Measurements from ENCODE around the gene ALCAM. TPM values are rescaled to one million over a fixed set of nuclear protein-coding genes. Genes with fewer than 3 reads are reported as not detected.

The ALCAM gene
- total RNA-seq, 1 donor from 2014 or later, result 54.4 TPM

DNA sequence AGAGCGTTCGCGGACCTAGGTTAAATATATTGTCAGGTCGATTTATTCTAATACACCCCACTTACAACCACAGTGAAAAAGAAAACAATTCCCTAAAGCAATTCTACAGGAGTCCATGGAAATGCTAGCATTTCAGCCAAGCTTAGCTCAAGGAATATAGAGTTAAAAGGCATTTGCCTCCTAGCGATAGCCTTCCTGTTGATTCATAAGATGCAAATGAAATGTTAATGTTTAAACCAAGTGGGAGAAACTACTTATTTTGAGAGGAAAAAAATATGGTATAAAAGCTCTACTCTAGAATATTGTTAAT lies 1.7 kb upstream of the ALCAM start:
- H3K4me1 ChIP-seq, result peaks cover 6% of the 10 kb centered on the region
- H3K4me1 Mint-ChIP-seq, result peaks cover 25% of the 10 kb centered on the region
- H3K27ac ChIP-seq, result no peak overlapping the region
- no peaks in the 10 kb centered on the region for H3K36me3 Mint-ChIP-seq
- peak overlapping the region; percentile 97 for H2AFZ ChIP-seq (replicated peaks)
- H3K4me2 ChIP-seq, result peak overlapping the region; percentile 90
- peak overlapping the region; percentile 92 for H3K4me3 Mint-ChIP-seq
- H4K20me1 ChIP-seq (ENCODE audit: low read depth), result no peaks in the 10 kb centered on the region
- H3K27me3 Mint-ChIP-seq (ENCODE audit: insufficient read depth, low read depth), result peaks cover 5% of the 10 kb centered on the region
- H3F3A ChIP-seq (ENCODE audit: low read depth), result peaks cover 33% of the 10 kb centered on the region
- H3K9me3 Mint-ChIP-seq, result no peaks in the 10 kb centered on the region
- H3K27ac Mint-ChIP-seq, result no peak overlapping the region
- H3K4me3 ChIP-seq, result peak overlapping the region; percentile 69
- no peaks in the 10 kb centered on the region for H3K27me3 ChIP-seq
- no peaks in the 10 kb centered on the region for H3K9me3 ChIP-seq (ENCODE audit: low read depth)
- H3K36me3 ChIP-seq, result no peaks in the 10 kb centered on the region
- DNase-seq (ENCODE audit: low spot score), result no peak
- TF ChIP-seq, protein P1, sequence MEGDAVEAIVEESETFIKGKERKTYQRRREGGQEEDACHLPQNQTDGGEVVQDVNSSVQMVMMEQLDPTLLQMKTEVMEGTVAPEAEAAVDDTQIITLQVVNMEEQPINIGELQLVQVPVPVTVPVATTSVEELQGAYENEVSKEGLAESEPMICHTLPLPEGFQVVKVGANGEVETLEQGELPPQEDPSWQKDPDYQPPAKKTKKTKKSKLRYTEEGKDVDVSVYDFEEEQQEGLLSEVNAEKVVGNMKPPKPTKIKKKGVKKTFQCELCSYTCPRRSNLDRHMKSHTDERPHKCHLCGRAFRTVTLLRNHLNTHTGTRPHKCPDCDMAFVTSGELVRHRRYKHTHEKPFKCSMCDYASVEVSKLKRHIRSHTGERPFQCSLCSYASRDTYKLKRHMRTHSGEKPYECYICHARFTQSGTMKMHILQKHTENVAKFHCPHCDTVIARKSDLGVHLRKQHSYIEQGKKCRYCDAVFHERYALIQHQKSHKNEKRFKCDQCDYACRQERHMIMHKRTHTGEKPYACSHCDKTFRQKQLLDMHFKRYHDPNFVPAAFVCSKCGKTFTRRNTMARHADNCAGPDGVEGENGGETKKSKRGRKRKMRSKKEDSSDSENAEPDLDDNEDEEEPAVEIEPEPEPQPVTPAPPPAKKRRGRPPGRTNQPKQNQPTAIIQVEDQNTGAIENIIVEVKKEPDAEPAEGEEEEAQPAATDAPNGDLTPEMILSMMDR (IDR thresholded peaks at IDR 0.05), result no peak
- no peak for TF ChIP-seq EZH2phosphoT487 (IDR thresholded peaks at IDR 0.05)
- no peak for TF ChIP-seq EZH2 (IDR thresholded peaks at IDR 0.05)
- H3K79me2 ChIP-seq (ENCODE audit: low read depth), result peaks cover 16% of the 10 kb centered on the region
- no peak overlapping the region for H3K9ac ChIP-seq

DNA sequence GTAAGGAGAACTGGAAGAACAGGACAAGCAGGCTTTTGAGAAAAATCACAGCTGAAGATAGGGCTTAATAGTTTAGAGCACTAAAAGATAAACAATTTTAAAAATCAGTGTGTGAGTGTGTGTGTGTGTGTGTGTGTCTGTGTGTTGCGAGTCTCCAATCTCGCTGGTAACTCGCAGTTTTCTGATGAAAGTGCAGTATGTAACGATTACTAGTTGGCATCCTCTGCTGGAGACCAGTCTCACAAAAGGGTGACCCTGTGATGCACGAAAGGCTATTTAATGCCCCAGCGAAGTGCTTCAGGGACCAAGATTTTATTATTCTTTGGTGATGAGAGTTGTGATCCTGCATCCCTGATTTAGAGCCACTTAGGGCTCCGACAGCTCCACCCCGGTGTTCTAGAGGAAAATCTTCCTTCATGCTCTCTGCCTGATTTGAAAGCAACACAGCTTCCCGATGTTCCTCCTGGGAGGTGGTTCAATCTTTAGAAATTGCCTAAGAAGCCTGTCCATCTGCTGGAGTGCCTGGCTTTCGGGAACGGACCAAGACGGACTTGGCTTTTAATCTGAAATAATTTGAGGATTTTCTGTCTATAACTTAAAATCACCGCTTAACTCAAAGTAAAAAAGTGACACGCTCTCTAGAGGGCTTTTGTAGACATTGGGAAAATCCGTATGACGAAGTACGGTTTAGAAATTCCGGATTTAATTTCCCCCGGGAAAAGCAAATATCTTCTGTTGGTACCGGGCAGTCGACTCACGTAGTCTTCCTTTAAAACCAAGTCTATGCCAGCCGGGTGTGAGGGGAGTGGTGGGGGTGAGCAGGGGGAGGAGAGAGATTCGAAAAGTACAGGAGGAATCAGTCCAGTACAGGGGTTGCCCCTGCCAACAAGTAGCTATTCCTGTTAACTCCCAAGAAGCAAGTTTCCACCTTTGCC lies 1.1 kb upstream of the ALCAM start:
- no peaks in the 10 kb centered on the region for H3K27me3 ChIP-seq
- H2AFZ ChIP-seq (replicated peaks), result peak overlapping the region; percentile 97
- DNase-seq (ENCODE audit: low spot score), result peak; percentile 50
- no peak overlapping the region for H3K9ac ChIP-seq
- H3K4me3 Mint-ChIP-seq, result peak overlapping the region; percentile 92
- H4K20me1 ChIP-seq (ENCODE audit: low read depth), result no peaks in the 10 kb centered on the region
- H3K79me2 ChIP-seq (ENCODE audit: low read depth), result peaks cover 22% of the 10 kb centered on the region
- H3K9me3 Mint-ChIP-seq, result no peaks in the 10 kb centered on the region
- H3K27me3 Mint-ChIP-seq (ENCODE audit: insufficient read depth, low read depth), result peaks cover 5% of the 10 kb centered on the region
- H3K27ac Mint-ChIP-seq, result no peak overlapping the region
- peaks cover 33% of the 10 kb centered on the region for H3F3A ChIP-seq (ENCODE audit: low read depth)
- H3K9me3 ChIP-seq (ENCODE audit: low read depth), result no peaks in the 10 kb centered on the region
- H3K27ac ChIP-seq, result peak overlapping the region; percentile 49
- no peaks in the 10 kb centered on the region for H3K36me3 ChIP-seq
- H3K4me3 ChIP-seq, result peak overlapping the region; percentile 69
- H3K4me1 Mint-ChIP-seq, result peaks cover 27% of the 10 kb centered on the region
- TF ChIP-seq EZH2 (IDR thresholded peaks at IDR 0.05) (no peak), EZH2phosphoT487 (IDR thresholded peaks at IDR 0.05) (peak; percentile 18)
- peak overlapping the region; percentile 90 for H3K4me2 ChIP-seq
- peaks cover 12% of the 10 kb centered on the region for H3K4me1 ChIP-seq
- no peaks in the 10 kb centered on the region for H3K36me3 Mint-ChIP-seq

DNA sequence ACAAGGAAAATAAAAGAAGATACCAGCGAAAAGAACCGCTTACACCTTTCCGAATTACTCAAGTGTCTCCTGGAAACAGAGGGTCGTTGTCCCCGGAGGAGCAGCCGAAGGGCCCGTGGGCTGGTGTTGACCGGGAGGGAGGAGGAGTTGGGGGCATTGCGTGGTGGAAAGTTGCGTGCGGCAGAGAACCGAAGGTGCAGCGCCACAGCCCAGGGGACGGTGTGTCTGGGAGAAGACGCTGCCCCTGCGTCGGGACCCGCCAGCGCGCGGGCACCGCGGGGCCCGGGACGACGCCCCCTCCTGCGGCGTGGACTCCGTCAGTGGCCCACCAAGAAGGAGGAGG lies 325 bp downstream of the ALCAM start:
- H3K4me3 Mint-ChIP-seq, result peak overlapping the region; percentile 92
- H3K27me3 Mint-ChIP-seq (ENCODE audit: insufficient read depth, low read depth), result peaks cover 5% of the 10 kb centered on the region
- Histone ChIP-seq H3K4me2 (peak overlapping the region; percentile 90), H3K36me3 (no peaks in the 10 kb centered on the region), H3K4me1 (peaks cover 14% of the 10 kb centered on the region), H3K9ac (no peak overlapping the region), H3F3A (ENCODE audit: low read depth) (peaks cover 33% of the 10 kb centered on the region), H3K27me3 (no peaks in the 10 kb centered on the region), H4K20me1 (ENCODE audit: low read depth) (no peaks in the 10 kb centered on the region), H3K9me3 (ENCODE audit: low read depth) (no peaks in the 10 kb centered on the region), H3K79me2 (ENCODE audit: low read depth) (peaks cover 36% of the 10 kb centered on the region), H3K4me3 (peak overlapping the region; percentile 69), H3K27ac (no peak overlapping the region), H2AFZ (replicated peaks) (peak overlapping the region; percentile 98)
- no peaks in the 10 kb centered on the region for H3K9me3 Mint-ChIP-seq
- TF ChIP-seq EZH2 (IDR thresholded peaks at IDR 0.05) (no peak), EZH2phosphoT487 (IDR thresholded peaks at IDR 0.05) (no peak)
- TF ChIP-seq, protein P1 (IDR thresholded peaks at IDR 0.05), result no peak
- no peaks in the 10 kb centered on the region for H3K36me3 Mint-ChIP-seq
- peak; percentile 51 for DNase-seq (ENCODE audit: low spot score)
- H3K27ac Mint-ChIP-seq, result no peak overlapping the region
- peaks cover 27% of the 10 kb centered on the region for H3K4me1 Mint-ChIP-seq
